Fibroblast of lung (primary cell): ENCODE results near the gene MTMR3. TPM values are rescaled to one million over a fixed set of nuclear protein-coding genes. Genes with fewer than 3 reads are reported as not detected.
A peak's percentile ranks its signal among the peaks of the same experiment; 100 is the strongest.

Experiments used
- DNase-seq, 2 donors: peaks; one replicate each; pipeline versions ENCODE4 v3.0.0 to v3.0.0-alpha.2; 2010; ENCODE audit warnings: low read depth in 2 of 2
- H2AFZ ChIP-seq: 2 replicates; pipeline ENCODE4 v1.5.1; 2012; ENCODE audit warnings: low read length, control low read depth, inconsistent platforms
- H3K27ac ChIP-seq: 2 replicates; pipeline ENCODE4 v1.5.1; 2011; ENCODE audit warnings: low read length, control low read depth; ENCODE audit not compliant: insufficient read depth
- H3K27me3 ChIP-seq: 2 replicates; pipeline ENCODE4 v1.5.1; 2011; ENCODE audit warnings: mild to moderate bottlenecking, low read length; ENCODE audit not compliant: control insufficient read depth, insufficient read depth
- H3K36me3 ChIP-seq: 2 replicates; pipeline ENCODE4 v1.5.1; 2011; ENCODE audit warnings: low read length; ENCODE audit not compliant: control insufficient read depth, insufficient read depth
- H3K4me1 ChIP-seq: 2 replicates; pipeline ENCODE4 v1.5.1; 2011; ENCODE audit warnings: low read length; ENCODE audit not compliant: control insufficient read depth, insufficient read depth; ENCODE audit errors: extremely low read depth
- H3K4me2 ChIP-seq: 2 replicates; pipeline ENCODE4 v1.5.1; 2011; ENCODE audit warnings: low read length, control low read depth; ENCODE audit not compliant: insufficient read depth; ENCODE audit errors: extremely low read depth
- H3K4me3 ChIP-seq, 4 experiments: fragments of 200-600 bp in 1 of 4; sonication (generic) in 1 of 4; replicated peaks in 1 of 4; 2 replicates each; pipeline ENCODE4 v1.5.1; 2011 to 2016; ENCODE audit warnings: low read length in 4 of 4, low read depth in 3 of 4, mild to moderate bottlenecking in 3 of 4, control low read depth in 2 of 4, inconsistent platforms in 1 of 4, mixed read lengths in 1 of 4; ENCODE audit not compliant: insufficient read depth in 1 of 4; ENCODE audit errors: control extremely low read depth in 1 of 4
- H3K79me2 ChIP-seq: 2 replicates; pipeline ENCODE4 v1.5.1; 2012; ENCODE audit warnings: mild to moderate bottlenecking, low read length, inconsistent platforms; ENCODE audit not compliant: control insufficient read depth, insufficient read depth
- H3K9ac ChIP-seq: 2 replicates; pipeline ENCODE4 v1.5.1; 2011; ENCODE audit warnings: mild to moderate bottlenecking, low read length, control low read depth; ENCODE audit not compliant: insufficient read depth
- H3K9me3 ChIP-seq: 2 replicates; pipeline ENCODE4 v1.5.1; 2012; ENCODE audit warnings: low read depth, low read length; ENCODE audit not compliant: control insufficient read depth, insufficient read depth
- H4K20me1 ChIP-seq: 2 replicates; pipeline ENCODE4 v1.5.1; 2011; ENCODE audit warnings: low read length; ENCODE audit not compliant: control insufficient read depth, insufficient read depth; ENCODE audit errors: extremely low read depth
- EZH2 ChIP-seq: IDR thresholded peaks from 2 replicates; pipeline ENCODE4 v1.5.1; 2012; ENCODE audit warnings: low read length, control low read depth, mild to moderate bottlenecking; ENCODE audit errors: missing control alignments
- polyA plus RNA-seq, 2 donors: library from polyadenylated mRNA; depleted of rRNA in 1 of 2; stranded (reverse) in 1 of 2; unstranded in 1 of 2; fragments of >200 nt; gene quantifications; 2 replicates each; pipeline ENCODE4 v1.2.1, GENCODE V29; 2011 to 2012; ENCODE audit warnings: missing spikeins in 1 of 2
- total RNA-seq: library from RNA; depleted of rRNA; stranded (reverse); fragments of >200 nt; gene quantifications from 2 replicates; pipeline ENCODE4 v1.2.1, GENCODE V29; 2014
- TF ChIP-seq, protein P1 (sequence below), 2 donors: IDR thresholded peaks in 1 of 2; conservative IDR thresholded peaks in 1 of 2; 1 replicate in 1 of 2; 2 replicates in 1 of 2; pipeline ENCODE4 v1.5.1; 2011 to 2012; ENCODE audit warnings: low read length in 2 of 2, control low read depth in 1 of 2, inconsistent platforms in 1 of 2, low read depth in 1 of 2, mild to moderate bottlenecking in 1 of 2

MTMR3 gene
- total and polyA plus RNA-seq, 2 donors (not counting 1 experiment from before 2014, with no cell fraction given), result 15.0 to 31.2 TPM

DNA sequence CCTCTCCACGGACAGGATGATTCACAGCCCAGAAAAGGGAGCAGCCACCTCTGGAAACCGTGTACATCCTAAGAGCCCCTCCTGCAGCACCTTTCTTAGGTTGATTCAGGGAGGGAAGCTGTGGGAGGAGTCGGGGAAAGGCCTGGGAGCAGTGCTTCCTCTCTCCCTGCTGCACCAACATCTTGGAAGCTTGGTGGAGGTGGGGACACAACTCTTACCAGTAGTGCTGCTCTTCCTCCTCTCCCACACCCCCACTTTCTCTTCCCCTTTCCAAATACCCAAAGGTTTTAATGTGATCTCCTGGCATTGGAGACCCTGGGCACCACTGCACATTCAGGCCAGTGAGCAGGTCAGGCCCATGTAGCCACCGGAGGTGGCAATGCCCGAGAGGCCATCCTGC lies 150.9 kb downstream of the MTMR3 start:
- Histone ChIP-seq H3K4me3 (no peak overlapping the region), H2AFZ (no peak overlapping the region), H3K4me1 (peaks cover 5% of the 10 kb centered on the region), H3K27me3 (no peaks in the 10 kb centered on the region), H3K27ac (no peak overlapping the region), H3K79me2 (no peaks in the 10 kb centered on the region), H3K9me3 (no peaks in the 10 kb centered on the region), H3K36me3 (no peaks in the 10 kb centered on the region), H3K4me2 (no peak overlapping the region), H4K20me1 (no peaks in the 10 kb centered on the region), H3K9ac (no peak overlapping the region)
- TF ChIP-seq, protein P1, sequence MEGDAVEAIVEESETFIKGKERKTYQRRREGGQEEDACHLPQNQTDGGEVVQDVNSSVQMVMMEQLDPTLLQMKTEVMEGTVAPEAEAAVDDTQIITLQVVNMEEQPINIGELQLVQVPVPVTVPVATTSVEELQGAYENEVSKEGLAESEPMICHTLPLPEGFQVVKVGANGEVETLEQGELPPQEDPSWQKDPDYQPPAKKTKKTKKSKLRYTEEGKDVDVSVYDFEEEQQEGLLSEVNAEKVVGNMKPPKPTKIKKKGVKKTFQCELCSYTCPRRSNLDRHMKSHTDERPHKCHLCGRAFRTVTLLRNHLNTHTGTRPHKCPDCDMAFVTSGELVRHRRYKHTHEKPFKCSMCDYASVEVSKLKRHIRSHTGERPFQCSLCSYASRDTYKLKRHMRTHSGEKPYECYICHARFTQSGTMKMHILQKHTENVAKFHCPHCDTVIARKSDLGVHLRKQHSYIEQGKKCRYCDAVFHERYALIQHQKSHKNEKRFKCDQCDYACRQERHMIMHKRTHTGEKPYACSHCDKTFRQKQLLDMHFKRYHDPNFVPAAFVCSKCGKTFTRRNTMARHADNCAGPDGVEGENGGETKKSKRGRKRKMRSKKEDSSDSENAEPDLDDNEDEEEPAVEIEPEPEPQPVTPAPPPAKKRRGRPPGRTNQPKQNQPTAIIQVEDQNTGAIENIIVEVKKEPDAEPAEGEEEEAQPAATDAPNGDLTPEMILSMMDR (conservative IDR thresholded peaks at IDR 0.05 in 1 of 2, IDR thresholded peaks at IDR 0.05 in 1 of 2; ENCODE audit: low read depth in 1 of 2, low read length in 2 of 2), result no peak
- TF ChIP-seq EZH2, result no peak
- no peak for DNase-seq

DNA sequence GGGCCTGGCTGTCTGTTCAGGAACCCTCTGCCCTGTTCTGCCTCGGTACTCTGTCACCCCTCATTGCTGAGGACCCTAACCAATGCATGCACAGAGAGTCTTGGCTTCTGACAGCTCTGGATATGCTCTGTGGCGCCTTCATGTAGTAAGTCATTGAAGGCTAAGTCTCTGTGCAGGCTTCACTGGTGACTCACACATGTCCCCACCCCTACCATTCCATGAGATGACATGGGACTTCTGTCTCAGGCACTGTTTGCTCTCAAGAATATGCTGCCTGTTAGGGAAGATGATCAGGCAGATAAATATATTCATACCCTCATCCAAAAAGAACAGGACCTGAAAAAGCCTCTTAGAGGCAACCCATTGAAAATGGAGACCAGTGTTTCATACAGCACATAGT lies 153.7 kb downstream of the MTMR3 start:
- H3K4me2 ChIP-seq, result no peak overlapping the region
- H3K4me3 ChIP-seq, result no peak overlapping the region
- peak in 1 of 2 donors; percentile 34 for DNase-seq

GRCh38 chr22:30038219-30038618 lies 155.2 kb downstream of the MTMR3 start:
- Histone ChIP-seq H3K9me3 (no peaks in the 10 kb centered on the region), H3K4me1 (peaks cover 5% of the 10 kb centered on the region), H3K4me2 (no peak overlapping the region), H2AFZ (no peak overlapping the region), H3K9ac (no peak overlapping the region), H3K27ac (no peak overlapping the region), H3K79me2 (no peaks in the 10 kb centered on the region), H3K36me3 (no peaks in the 10 kb centered on the region), H3K4me3 (no peak overlapping the region), H4K20me1 (no peaks in the 10 kb centered on the region), H3K27me3 (no peaks in the 10 kb centered on the region)
- TF ChIP-seq EZH2, result no peak
- TF ChIP-seq, protein P1 (conservative IDR thresholded peaks at IDR 0.05 in 1 of 2, IDR thresholded peaks at IDR 0.05 in 1 of 2; ENCODE audit: low read depth in 1 of 2, low read length in 2 of 2), result no peak
- peak; percentile 76 for DNase-seq

More for the DNA sequence above, 153.7 kb downstream of the MTMR3 start:
- Histone ChIP-seq H3K36me3 (no peaks in the 10 kb centered on the region), H3K27me3 (no peaks in the 10 kb centered on the region), H3K79me2 (no peaks in the 10 kb centered on the region), H4K20me1 (no peaks in the 10 kb centered on the region), H2AFZ (no peak overlapping the region), H3K9ac (no peak overlapping the region), H3K4me1 (peaks cover 5% of the 10 kb centered on the region), H3K9me3 (no peaks in the 10 kb centered on the region), H3K27ac (no peak overlapping the region)
- TF ChIP-seq, protein P1 (conservative IDR thresholded peaks at IDR 0.05 in 1 of 2, IDR thresholded peaks at IDR 0.05 in 1 of 2; ENCODE audit: low read depth in 1 of 2, low read length in 2 of 2), result no peak
- TF ChIP-seq EZH2, result no peak
